Measurements from ENCODE around the gene IL20RA.

DNA sequence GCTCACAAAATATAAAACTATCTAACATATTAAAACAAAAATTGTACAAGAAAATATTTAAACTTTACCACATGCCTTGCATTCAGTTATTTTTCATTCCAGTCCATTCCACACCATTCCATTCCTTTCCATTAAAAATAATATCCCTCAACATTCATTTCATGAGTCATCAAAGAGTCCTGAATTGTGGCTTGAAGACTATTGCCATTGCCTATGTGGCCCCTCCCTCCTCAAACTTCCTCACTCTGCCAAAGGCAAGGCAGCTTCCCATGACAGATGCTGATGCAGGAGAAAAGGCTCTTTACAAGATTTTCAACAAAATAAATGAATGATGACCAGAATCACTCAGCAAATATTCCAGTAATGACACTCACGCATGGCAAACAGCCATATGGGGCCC is 31.7 kb downstream of the IL20RA start:
- TF ChIP-seq, protein P1, sequence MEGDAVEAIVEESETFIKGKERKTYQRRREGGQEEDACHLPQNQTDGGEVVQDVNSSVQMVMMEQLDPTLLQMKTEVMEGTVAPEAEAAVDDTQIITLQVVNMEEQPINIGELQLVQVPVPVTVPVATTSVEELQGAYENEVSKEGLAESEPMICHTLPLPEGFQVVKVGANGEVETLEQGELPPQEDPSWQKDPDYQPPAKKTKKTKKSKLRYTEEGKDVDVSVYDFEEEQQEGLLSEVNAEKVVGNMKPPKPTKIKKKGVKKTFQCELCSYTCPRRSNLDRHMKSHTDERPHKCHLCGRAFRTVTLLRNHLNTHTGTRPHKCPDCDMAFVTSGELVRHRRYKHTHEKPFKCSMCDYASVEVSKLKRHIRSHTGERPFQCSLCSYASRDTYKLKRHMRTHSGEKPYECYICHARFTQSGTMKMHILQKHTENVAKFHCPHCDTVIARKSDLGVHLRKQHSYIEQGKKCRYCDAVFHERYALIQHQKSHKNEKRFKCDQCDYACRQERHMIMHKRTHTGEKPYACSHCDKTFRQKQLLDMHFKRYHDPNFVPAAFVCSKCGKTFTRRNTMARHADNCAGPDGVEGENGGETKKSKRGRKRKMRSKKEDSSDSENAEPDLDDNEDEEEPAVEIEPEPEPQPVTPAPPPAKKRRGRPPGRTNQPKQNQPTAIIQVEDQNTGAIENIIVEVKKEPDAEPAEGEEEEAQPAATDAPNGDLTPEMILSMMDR (IDR thresholded peaks at IDR 0.05) = no peak
- TF ChIP-seq POLR2A (IDR thresholded peaks at IDR 0.05) (no peak), EP300 (IDR thresholded peaks at IDR 0.05) (no peak)

Measured in ovary (tissue), 3 donors.